Measurements from ENCODE around the gene PTPRN2. TPM values are rescaled to one million over a fixed set of nuclear protein-coding genes. Genes with fewer than 3 reads are reported as not detected.

Gene PTPRN2
- total and polyA plus RNA-seq, 2 donors (not counting 3 experiments of a cell fraction or from before 2014, with no cell fraction given), result 0.62 to 0.88 TPM

DNA sequence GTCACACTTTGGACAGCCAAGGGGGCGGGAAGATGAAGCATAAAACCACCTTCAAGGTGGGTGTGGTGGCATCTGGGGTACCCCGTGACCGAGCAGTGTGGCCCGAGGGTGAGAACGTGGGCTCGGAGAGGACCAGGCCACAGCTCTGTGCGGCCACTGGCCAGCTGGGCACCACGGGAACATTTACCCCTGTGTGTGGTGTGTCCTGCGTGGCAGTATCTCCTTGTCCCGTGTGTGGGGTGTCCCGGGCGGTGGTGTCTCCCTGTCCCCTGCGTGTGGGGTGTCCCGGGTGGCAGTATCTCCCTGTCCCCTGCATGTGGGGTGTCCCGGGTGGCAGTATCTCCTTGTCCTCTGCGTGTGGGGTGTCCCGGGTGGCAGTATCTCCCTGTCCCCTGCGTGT lies 680.5 kb downstream of the PTPRN2 start:
- DNase-seq (ENCODE audit: low read depth, low spot score) (no peak), FAIRE-seq (no peak)
- TF ChIP-seq CTCF (IDR thresholded peaks at IDR 0.05; ENCODE audit: extremely low read depth in 1 of 2, insufficient read depth in 1 of 2, low read depth in 1 of 2, low read length in 2 of 2), result no peak
- TF ChIP-seq POLR2AphosphoS5 (IDR thresholded peaks at IDR 0.05; ENCODE audit: insufficient read depth, low read depth, low read length), result no peak
- no peak for TF ChIP-seq FOS (IDR thresholded peaks at IDR 0.05; ENCODE audit: borderline replicate concordance, insufficient read depth, low read length)
- TF ChIP-seq EZH2 (IDR thresholded peaks at IDR 0.05; ENCODE audit: borderline replicate concordance, low read depth, low read length, severe bottlenecking), result no peak
- no peak for TF ChIP-seq POLR2A (IDR thresholded peaks at IDR 0.05; ENCODE audit: low read depth, low read length)
- TF ChIP-seq MAX (IDR thresholded peaks at IDR 0.05; ENCODE audit: insufficient read depth, insufficient read length), result no peak
- no peak for TF ChIP-seq MYC (IDR thresholded peaks at IDR 0.05; ENCODE audit: low read depth, low read length)
- TF ChIP-seq JUN (IDR thresholded peaks at IDR 0.05; ENCODE audit: borderline replicate concordance, insufficient read depth, insufficient read length, low read depth), result no peak
- TF ChIP-seq GATA2 (IDR thresholded peaks at IDR 0.05; ENCODE audit: insufficient read depth, insufficient read length, low read depth, low read length), result no peak
- Histone ChIP-seq H4K20me1 (replicated peaks; ENCODE audit: control insufficient read depth, extremely low read depth, insufficient read depth, low read length) (no peaks in the 10 kb centered on the region), H3K9me1 (replicated peaks; ENCODE audit: control insufficient read depth, extremely low read depth, insufficient read depth, low read length) (no peaks in the 10 kb centered on the region), H3K27me3 (ENCODE audit: control insufficient read depth in 2 of 2, insufficient read depth in 2 of 2, low read length in 2 of 2) (no peaks in the 10 kb centered on the region), H3K4me1 (ENCODE audit: control insufficient read depth, extremely low read depth, insufficient read depth, low read length) (no peaks in the 10 kb centered on the region), H3K9me3 (replicated peaks; ENCODE audit: control insufficient read depth, insufficient read depth, low read length) (peaks cover 2% of the 10 kb centered on the region), H3K27ac (ENCODE audit: insufficient read depth, low read depth, low read length) (no peak overlapping the region), H3K4me2 (ENCODE audit: insufficient read depth, low read length) (no peak overlapping the region), H3K9ac (replicated peaks; ENCODE audit: extremely low read depth, insufficient read depth, low read length) (no peak overlapping the region), H3K4me3 (replicated peaks in 1 of 3; ENCODE audit: insufficient read depth in 1 of 3, low read depth in 1 of 3, low read length in 3 of 3) (no peak overlapping the region), H2AFZ (ENCODE audit: low read depth, low read length) (no peak overlapping the region), H3K36me3 (ENCODE audit: control insufficient read depth in 2 of 2, extremely low read depth in 1 of 2, insufficient read depth in 2 of 2, low read length in 2 of 2) (no peaks in the 10 kb centered on the region), H3K79me2 (ENCODE audit: control insufficient read depth, insufficient read depth, low read length) (no peaks in the 10 kb centered on the region)
- POLR2A ChIA-PET, result no interaction called here
- intact Hi-C loops (cut with micrococcal nuclease), result no loop called here
- BruUV-seq (replicated peaks), result no TSS peak
- CTCF ChIA-PET, result no interaction called here
- dilution Hi-C loops (cut with MboI; ENCODE audit: extremely low pct_ligation_motif_present, low sequenced_read_pairs), result no loop called here

All from endothelial cell of umbilical vein (primary cell).